HG03558 (cell line): ENCODE data around the gene CTSE.
"Not testable (repeated sequence)": the region's sequence is repeated elsewhere in the genome, so short reads cannot be mapped to it uniquely, and the experiment has no call there.

Experiments used
- ATAC-seq: cut with Tn5 transposase; IDR thresholded peaks from one replicate; pipeline ENCODE4 v1.9.1; 2021; ENCODE audit warnings: moderate number of reproducible peaks; ENCODE audit not compliant: unreplicated experiment; ENCODE audit errors: extremely low read depth

Gene CTSE

DNA sequence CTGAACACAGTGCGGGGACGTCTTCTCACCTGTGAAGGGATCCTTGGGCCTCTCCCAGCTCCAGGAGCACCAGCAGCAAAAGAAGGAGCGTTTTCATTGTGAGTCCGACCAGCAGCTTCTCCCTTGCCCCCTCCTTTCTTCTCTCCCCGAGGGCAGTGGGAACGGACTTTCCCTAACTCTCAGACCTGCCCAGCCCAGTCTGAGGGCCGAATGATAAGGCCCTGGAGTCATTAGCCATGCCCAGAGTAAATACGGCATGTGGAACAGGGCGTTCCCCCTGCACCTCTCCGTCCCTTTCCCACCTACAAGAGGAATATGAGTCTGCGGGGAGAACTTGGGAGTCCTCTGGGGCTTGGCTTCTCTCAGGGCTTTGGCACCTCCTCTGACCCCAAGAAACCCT is at the start of gene CTSE:
TSS of gene CTSE (minus strand) at position 201 of the 400 bp plus-strand sequence. CDS start at position 97, 104 bp downstream.
- no peak for ATAC-seq

DNA sequence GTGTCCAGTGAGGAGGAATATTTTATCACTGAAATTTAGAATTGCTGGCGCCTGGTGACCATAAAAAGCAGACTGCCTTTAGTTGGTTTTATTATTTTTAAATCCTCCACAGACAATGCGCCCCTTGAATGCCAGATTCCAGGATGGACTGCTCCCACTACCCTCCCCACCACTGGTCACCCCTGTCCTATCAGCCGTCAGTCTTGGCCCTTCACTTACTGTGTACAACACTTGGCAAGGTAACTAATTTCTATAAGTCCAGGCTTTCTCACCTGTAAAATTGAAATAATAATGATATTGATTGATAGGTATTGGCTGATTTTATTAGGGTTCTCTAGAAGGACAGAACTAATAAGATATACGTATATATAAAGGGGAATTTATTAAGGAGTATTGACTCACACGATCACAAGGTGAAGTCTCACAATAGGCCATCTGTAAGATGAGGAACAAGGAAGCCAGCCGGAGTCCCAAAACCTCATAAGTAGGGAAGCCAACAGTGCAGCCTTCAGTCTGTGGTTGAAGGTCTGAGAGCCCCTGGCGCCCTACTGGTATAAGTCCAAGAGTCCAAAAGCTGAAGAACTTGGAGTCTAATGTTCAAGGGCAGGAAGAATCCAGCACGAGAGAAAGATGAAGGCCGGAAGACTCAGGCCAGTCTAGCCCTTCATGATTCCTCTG is 47.1 kb upstream of the CTSE start:
- no peak for ATAC-seq

GRCh38 chr1:206068314-206068713 is 44.6 kb upstream of the CTSE start:
- ATAC-seq = no peak

GRCh38 chr1:206067486-206068227 is 44.0 kb upstream of the CTSE start:
- no peak for ATAC-seq

- ATAC-seq = peak; percentile 74
Observed at GRCh38 chr1:206066479-206067171, 42.9 kb upstream of the CTSE start.

GRCh38 chr1:206065547-206066145 is 42.0 kb upstream of the CTSE start:
- no peak for ATAC-seq

DNA sequence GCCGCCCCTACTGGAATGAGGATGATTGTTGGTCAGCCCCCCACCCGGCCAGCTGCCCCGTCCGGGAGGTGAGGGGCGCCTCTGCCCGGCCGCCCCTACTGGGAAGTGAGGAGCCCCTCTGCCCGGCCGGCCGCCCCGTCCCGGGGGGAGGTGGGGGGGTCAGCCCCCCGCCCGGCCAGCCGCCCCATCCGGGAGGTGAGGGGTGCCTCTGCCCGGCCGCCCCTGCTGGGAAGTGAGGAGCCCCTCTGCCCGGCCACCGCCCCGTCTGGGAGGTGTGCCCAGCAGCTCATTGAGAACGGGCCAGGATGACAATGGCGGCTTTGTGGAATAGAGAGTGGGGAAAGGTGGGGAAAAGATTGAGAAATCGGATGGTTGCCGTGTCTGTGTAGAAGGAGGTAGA is 40.8 kb upstream of the CTSE start:
- ATAC-seq = not testable (repeated sequence)

DNA sequence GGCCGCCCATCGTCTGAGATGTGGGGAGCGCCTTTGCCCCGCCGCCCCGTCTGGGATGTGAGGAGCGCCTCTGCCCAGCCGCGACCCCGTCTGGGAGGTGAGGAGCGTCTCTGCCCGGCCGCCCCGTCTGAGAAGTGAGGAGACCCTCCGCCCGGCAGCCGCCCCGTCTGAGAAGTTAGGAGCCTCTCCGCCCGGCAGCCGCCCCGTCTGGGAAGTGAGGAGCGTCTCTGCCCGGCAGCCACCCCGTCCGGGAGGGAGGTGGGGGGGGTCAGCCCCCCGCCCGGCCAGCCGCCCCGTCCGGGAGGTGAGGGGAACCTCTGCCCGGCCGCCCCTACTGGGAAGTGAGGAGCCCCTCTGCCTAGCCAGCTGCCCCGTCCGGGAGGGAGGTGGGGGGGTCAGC is 40.3 kb upstream of the CTSE start:
- not testable (repeated sequence) for ATAC-seq

- ATAC-seq = no peak
Observed at GRCh38 chr1:206062464-206062863, 38.8 kb upstream of the CTSE start.

- no peak for ATAC-seq
Observed at GRCh38 chr1:206060844-206061243, 37.1 kb upstream of the CTSE start.

- no peak for ATAC-seq
Observed at GRCh38 chr1:206059355-206059915, 35.7 kb upstream of the CTSE start.

GRCh38 chr1:206058927-206059292 is 35.2 kb upstream of the CTSE start:
- no peak for ATAC-seq

- not testable (repeated sequence) for ATAC-seq
Observed at GRCh38 chr1:206058289-206058926, 34.7 kb upstream of the CTSE start.

GRCh38 chr1:206055639-206056323 is 32.1 kb upstream of the CTSE start:
- not testable (repeated sequence) for ATAC-seq

DNA sequence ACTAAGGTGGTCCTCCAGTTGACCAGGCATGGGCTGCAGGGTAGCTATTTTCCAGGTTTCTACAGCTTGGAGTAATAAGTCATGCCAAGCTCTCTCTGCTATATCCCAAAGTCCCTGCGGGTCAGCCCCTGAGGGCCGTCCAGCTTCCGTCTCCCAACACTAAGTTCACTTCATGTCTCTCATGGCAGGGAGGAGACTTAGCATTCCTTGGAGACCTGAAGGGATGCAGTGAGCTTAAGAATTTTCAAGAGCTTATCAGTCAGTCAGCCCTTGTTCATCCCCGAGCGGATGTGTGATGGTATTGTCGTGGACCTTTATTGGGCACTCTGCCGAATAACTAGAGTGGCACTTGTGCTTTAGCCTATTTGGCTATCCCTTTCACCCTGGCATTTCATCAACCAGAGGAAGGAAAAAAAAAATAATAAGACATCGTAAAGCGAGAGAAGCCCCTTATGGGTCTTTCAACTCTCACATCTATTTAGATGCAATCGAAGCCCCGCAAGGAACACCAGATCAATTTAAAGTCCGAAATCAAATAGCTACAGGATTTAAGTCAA is 31.5 kb upstream of the CTSE start:
- ATAC-seq = not testable (repeated sequence)

DNA sequence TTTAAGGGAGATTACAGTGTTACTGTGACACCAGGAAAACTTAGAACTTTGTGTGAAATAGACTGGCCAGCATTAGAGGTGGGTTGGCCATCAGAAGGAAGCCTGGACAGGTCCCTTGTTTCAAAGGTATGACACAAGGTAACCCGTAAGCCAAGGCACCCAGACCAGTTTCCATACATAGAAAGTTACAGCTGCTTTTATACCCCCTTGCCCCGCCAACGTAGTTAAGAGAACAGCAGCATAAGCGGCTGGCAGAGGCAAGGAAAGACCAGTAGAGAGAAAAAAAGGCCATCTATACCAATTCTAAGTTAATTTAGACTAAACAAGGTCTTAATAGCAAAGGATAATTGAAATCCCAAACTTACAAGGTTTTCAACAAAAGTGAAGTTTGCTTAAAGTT is 29.9 kb upstream of the CTSE start:
- not testable (repeated sequence) for ATAC-seq

DNA sequence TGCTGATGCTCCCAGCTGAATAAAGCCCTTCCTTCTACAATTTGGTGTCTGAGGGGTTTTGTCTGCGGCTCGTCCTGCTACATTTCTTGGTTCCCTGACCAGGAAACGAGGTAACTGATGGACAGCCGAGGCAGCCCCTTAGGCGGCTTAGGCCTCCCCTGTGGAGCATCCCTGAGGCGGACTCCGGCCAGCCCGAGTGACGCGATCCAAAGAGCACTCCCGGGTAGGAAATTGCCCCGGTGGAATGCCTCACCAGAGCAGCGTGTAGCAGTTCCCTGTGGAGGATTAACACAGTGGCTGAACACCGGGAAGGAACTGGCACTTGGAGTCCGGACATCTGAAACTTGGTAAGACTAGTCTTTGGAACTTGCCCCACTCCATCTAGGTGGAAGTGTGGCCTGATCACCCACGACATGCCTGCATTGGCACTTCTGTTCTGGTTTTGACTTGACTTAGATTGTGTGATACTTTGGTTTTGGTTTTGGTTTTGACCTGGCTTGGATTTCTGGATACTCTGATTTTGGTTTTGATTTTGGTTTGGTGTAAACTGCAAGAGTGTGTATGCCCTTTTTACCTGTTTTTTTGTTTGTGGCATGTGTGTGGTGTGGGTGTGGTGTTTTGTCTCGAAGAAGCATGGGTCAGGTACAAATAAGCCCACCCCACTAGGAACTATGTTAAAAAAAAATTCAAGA is 29.4 kb upstream of the CTSE start, which contains the start of gene RHEX:
TSS of gene RHEX (plus strand) at position 255 of the 692 bp plus-strand sequence. CDS start 44,656 bp downstream, outside the sequence.
- not testable (repeated sequence) for ATAC-seq

DNA sequence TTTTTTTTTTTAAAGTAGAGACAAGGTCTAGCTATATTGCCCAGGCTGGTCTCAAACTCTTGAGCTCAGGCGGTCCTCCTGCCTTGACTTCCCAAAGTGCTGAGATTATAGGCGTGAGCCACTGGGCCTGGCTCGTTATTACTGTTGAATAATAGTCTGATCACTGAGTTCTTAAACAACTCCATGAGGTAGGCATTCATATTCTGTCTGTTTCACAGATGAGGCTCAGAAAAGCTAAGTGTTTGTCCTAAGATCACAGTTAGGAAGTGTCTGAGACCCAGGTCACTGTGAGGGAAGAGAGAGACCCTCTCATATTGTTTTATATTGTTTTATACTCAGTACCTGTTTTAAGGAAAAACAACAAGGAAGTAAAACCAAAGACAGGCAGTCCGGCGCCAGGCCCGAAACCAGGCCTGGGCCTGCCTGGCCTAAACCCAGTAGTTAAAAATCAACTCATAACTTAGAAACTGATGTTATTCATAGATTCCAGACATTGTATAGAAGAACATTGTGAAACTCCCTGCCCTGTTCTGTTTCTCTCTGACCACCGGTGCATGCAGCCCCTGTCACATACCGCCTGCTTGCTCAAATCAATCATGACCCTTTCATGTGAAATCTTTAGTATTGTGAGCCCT is 28.7 kb upstream of the CTSE start:
- ATAC-seq = not testable (repeated sequence)
